ENCODE results near the gene ROPN1L. TPM values are rescaled to one million over a fixed set of nuclear protein-coding genes. Genes with fewer than 3 reads are reported as not detected.

ROPN1L gene
- total and polyA plus RNA-seq, 3 donors from 2014 or later: 199 to 538 (median 333) TPM

- intact Hi-C loops (cut with DNase I; ENCODE audit: low total_unique reads): no loop called here
- WGBS, 2 donors: 87 to 89% methylated on average over 10 of the region's 10 CpGs
- TF ChIP-seq POLR2A (IDR thresholded peaks at IDR 0.05): no peak
- TF ChIP-seq, protein P1, sequence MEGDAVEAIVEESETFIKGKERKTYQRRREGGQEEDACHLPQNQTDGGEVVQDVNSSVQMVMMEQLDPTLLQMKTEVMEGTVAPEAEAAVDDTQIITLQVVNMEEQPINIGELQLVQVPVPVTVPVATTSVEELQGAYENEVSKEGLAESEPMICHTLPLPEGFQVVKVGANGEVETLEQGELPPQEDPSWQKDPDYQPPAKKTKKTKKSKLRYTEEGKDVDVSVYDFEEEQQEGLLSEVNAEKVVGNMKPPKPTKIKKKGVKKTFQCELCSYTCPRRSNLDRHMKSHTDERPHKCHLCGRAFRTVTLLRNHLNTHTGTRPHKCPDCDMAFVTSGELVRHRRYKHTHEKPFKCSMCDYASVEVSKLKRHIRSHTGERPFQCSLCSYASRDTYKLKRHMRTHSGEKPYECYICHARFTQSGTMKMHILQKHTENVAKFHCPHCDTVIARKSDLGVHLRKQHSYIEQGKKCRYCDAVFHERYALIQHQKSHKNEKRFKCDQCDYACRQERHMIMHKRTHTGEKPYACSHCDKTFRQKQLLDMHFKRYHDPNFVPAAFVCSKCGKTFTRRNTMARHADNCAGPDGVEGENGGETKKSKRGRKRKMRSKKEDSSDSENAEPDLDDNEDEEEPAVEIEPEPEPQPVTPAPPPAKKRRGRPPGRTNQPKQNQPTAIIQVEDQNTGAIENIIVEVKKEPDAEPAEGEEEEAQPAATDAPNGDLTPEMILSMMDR (IDR thresholded peaks at IDR 0.05): no peak
These were observed 20.4 kb downstream of the ROPN1L start for GRCh38 chr5:10461904-10462555.

GRCh38 chr5:10463566-10463965 lies 21.9 kb downstream of the ROPN1L start:
- intact Hi-C loops (cut with DNase I; ENCODE audit: low total_unique reads): no loop called here
- Histone ChIP-seq H3K4me1 (no peaks in the 10 kb centered on the region), H3K9me3 (no peaks in the 10 kb centered on the region), H3K27ac (no peak overlapping the region), H3K27me3 (no peaks in the 10 kb centered on the region), H3K36me3 (ENCODE audit: low read depth, missing control alignments) (no peaks in the 10 kb centered on the region), H3K4me3 (no peak overlapping the region)
- DNase-seq: no peak
- TF ChIP-seq POLR2A (IDR thresholded peaks at IDR 0.05): no peak
- TF ChIP-seq, protein P1 (IDR thresholded peaks at IDR 0.05): no peak
- WGBS, 2 donors: 94% methylated on average over 5 to 6 of the region's 6 CpGs

More at GRCh38 chr5:10461904-10462555, 20.4 kb downstream of the ROPN1L start:
- no peaks in the 10 kb centered on the region for H3K27me3 ChIP-seq
- no peak for DNase-seq
- H3K27ac ChIP-seq: no peak overlapping the region
- no peaks in the 10 kb centered on the region for H3K36me3 ChIP-seq (ENCODE audit: low read depth, missing control alignments)
- H3K9me3 ChIP-seq: no peaks in the 10 kb centered on the region
- no peak overlapping the region for H3K4me3 ChIP-seq
- H3K4me1 ChIP-seq: no peaks in the 10 kb centered on the region

DNA sequence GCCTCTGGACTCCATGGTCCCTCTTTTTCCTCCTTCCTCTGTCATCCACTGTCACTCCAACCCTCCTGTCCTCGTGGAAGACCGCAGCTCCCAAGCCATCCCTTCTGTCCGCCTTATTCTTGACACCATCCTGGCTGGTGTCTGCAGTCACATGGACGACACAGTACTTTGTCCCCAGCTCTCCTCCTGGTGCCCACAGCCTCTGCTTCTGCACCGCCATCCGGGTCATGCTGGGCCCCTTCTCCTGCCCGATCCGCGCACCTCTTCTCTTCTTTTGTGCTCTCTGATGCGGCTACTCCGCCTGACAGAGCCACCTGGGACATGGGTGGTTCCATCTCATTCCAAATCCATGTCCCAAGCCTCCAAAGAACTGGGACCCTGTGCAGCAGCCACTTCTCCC lies 22.5 kb downstream of the ROPN1L start:
- H3K27me3 ChIP-seq: no peaks in the 10 kb centered on the region
- WGBS, 2 donors: 93 to 94% methylated on average over 11 of the region's 11 CpGs
- H3K36me3 ChIP-seq (ENCODE audit: low read depth, missing control alignments): no peaks in the 10 kb centered on the region
- intact Hi-C loops (cut with DNase I; ENCODE audit: low total_unique reads): no loop called here
- H3K4me1 ChIP-seq: no peaks in the 10 kb centered on the region
- DNase-seq: no peak
- no peak overlapping the region for H3K27ac ChIP-seq
- TF ChIP-seq, protein P1 (IDR thresholded peaks at IDR 0.05): no peak
- no peak for TF ChIP-seq POLR2A (IDR thresholded peaks at IDR 0.05)
- H3K9me3 ChIP-seq: no peaks in the 10 kb centered on the region
- no peak overlapping the region for H3K4me3 ChIP-seq

DNA sequence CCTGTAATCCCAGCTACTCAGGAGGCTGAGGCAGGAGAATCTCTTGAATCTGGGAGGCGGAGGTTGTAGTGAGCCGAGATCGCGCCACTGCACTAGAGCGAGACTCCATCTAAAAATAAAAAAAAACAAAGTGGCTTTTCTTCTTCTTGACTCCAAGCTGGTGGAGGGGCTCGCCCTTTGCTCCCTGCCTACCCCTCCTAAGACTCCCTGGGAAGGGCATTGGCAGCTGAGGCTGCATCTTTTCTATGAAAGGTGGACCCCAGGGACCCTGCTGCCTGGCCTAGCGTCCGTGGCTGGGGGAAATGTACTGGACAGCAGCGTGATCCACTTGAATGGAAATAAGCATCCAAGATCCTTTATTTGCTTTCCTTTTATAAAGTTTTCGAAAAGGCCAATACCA lies 24.0 kb downstream of the ROPN1L start:
- no peak overlapping the region for H3K27ac ChIP-seq
- H3K27me3 ChIP-seq: no peaks in the 10 kb centered on the region
- WGBS, 2 donors: 94 to 96% methylated on average over 10 of the region's 10 CpGs
- no peak overlapping the region for H3K4me3 ChIP-seq
- no peaks in the 10 kb centered on the region for H3K4me1 ChIP-seq
- intact Hi-C loops (cut with DNase I; ENCODE audit: low total_unique reads): no loop called here
- H3K36me3 ChIP-seq (ENCODE audit: low read depth, missing control alignments): no peaks in the 10 kb centered on the region
- H3K9me3 ChIP-seq: no peaks in the 10 kb centered on the region
- no peak for TF ChIP-seq POLR2A (IDR thresholded peaks at IDR 0.05)
- TF ChIP-seq, protein P1 (IDR thresholded peaks at IDR 0.05): no peak
- no peak for DNase-seq
